Measurements from ENCODE around the gene SCAMP1. TPM values are rescaled to one million over a fixed set of nuclear protein-coding genes. Genes with fewer than 3 reads are reported as not detected.
A peak's percentile ranks its signal among the peaks of the same experiment; 100 is the strongest.

Gene SCAMP1
- polyA plus RNA-seq, 1 of the 3 experiments (the other 2 are of a cell fraction): 11.5 TPM

GRCh38 chr5:78515670-78516069 lies 155.3 kb downstream of the SCAMP1 start:
- no peaks in the 10 kb centered on the region for H3K9me3 ChIP-seq
- no peak overlapping the region for H3K4me2 ChIP-seq
- H3F3A ChIP-seq (replicated peaks; ENCODE audit: insufficient read depth): peaks cover 13% of the 10 kb centered on the region
- peak overlapping the region in 1 of 2 experiments; percentile 59; a peak in 2 of 4 replicates for H3K27ac ChIP-seq (ENCODE audit: low read depth in 2 of 2, low read length in 1 of 2)
- WGBS (ENCODE audit: low lambda C conversion rate): 86% methylated on average over 3 of the region's 3 CpGs
- no peak overlapping the region for H3K9ac ChIP-seq
- H3K4me1 ChIP-seq (ENCODE audit: control insufficient read depth in 1 of 2, insufficient read depth in 2 of 2, low read depth in 1 of 2, low read length in 1 of 2): peaks cover 17% of the 10 kb centered on the region in 2 experiments; a peak in 2 of 4 replicates
- no peak for DNase-seq
- peaks cover 0 to 13% of the 10 kb centered on the region in 2 experiments for H3K36me3 ChIP-seq (replicated peaks in 1 of 2; ENCODE audit: control insufficient read depth in 1 of 2, insufficient read depth in 2 of 2, low read length in 1 of 2)
- H3K4me3 ChIP-seq (ENCODE audit: low read depth in 2 of 2, low read length in 1 of 2): no peak overlapping the region
- no peaks in the 10 kb centered on the region for H3K27me3 ChIP-seq (ENCODE audit: insufficient read depth)
- ChIA-PET POLR2A (no interaction called here), CTCF (interaction anchor here (0.6 to 1.8 kb wide), 5 partner anchors 9 to 1661 kb away, joined by 3 to 6 read pairs (median 3); no protein-coding TSS in a partner anchor)
- H2AFZ ChIP-seq (ENCODE audit: low read depth): no peak overlapping the region
- H3K9me2 ChIP-seq: no peaks in the 10 kb centered on the region
- peaks cover 96% of the 10 kb centered on the region for H3K79me2 ChIP-seq (ENCODE audit: insufficient read depth)
- H4K20me1 ChIP-seq (ENCODE audit: insufficient read depth): no peaks in the 10 kb centered on the region
- TF ChIP-seq, protein P1, sequence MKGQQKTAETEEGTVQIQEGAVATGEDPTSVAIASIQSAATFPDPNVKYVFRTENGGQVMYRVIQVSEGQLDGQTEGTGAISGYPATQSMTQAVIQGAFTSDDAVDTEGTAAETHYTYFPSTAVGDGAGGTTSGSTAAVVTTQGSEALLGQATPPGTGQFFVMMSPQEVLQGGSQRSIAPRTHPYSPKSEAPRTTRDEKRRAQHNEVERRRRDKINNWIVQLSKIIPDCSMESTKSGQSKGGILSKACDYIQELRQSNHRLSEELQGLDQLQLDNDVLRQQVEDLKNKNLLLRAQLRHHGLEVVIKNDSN (IDR thresholded peaks at IDR 0.05; ENCODE audit: borderline replicate concordance, low read depth): no peak
- TF ChIP-seq TAF1 (IDR thresholded peaks at IDR 0.05; ENCODE audit: borderline replicate concordance, low read depth, low read length): no peak
- TF ChIP-seq, protein P2, sequence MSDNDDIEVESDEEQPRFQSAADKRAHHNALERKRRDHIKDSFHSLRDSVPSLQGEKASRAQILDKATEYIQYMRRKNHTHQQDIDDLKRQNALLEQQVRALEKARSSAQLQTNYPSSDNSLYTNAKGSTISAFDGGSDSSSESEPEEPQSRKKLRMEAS (IDR thresholded peaks at IDR 0.05; ENCODE audit: low read depth): no peak
- TF ChIP-seq TCF12 (IDR thresholded peaks at IDR 0.05): no peak
- no peak for TF ChIP-seq SMC3 (IDR thresholded peaks at IDR 0.05; ENCODE audit: low read depth, low read length)
- TF ChIP-seq FOXM1 (IDR thresholded peaks at IDR 0.05; ENCODE audit: low read depth): no peak
- no peak for TF ChIP-seq USF2 (IDR thresholded peaks at IDR 0.05; ENCODE audit: borderline replicate concordance, low read depth, low read length)
- no peak for TF ChIP-seq RCOR1 (IDR thresholded peaks at IDR 0.05; ENCODE audit: low read length)
- no peak for TF ChIP-seq CHD2 (IDR thresholded peaks at IDR 0.05; ENCODE audit: low read length, partially characterized antibody)
- no peak for TF ChIP-seq NFIC (IDR thresholded peaks at IDR 0.05; ENCODE audit: borderline replicate concordance)
- no peak for TF ChIP-seq ELF1 (IDR thresholded peaks at IDR 0.05)
- TF ChIP-seq CTCF (IDR thresholded peaks at IDR 0.05): no peak
- TF ChIP-seq, protein P3, sequence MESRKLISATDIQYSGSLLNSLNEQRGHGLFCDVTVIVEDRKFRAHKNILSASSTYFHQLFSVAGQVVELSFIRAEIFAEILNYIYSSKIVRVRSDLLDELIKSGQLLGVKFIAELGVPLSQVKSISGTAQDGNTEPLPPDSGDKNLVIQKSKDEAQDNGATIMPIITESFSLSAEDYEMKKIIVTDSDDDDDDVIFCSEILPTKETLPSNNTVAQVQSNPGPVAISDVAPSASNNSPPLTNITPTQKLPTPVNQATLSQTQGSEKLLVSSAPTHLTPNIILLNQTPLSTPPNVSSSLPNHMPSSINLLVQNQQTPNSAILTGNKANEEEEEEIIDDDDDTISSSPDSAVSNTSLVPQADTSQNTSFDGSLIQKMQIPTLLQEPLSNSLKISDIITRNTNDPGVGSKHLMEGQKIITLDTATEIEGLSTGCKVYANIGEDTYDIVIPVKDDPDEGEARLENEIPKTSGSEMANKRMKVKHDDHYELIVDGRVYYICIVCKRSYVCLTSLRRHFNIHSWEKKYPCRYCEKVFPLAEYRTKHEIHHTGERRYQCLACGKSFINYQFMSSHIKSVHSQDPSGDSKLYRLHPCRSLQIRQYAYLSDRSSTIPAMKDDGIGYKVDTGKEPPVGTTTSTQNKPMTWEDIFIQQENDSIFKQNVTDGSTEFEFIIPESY (IDR thresholded peaks at IDR 0.05; ENCODE audit: borderline replicate concordance, low read depth): no peak
- TF ChIP-seq FOSL2 (IDR thresholded peaks at IDR 0.05; ENCODE audit: borderline replicate concordance, low read depth): no peak
- TF ChIP-seq EP300 (IDR thresholded peaks at IDR 0.05; ENCODE audit: borderline replicate concordance in 1 of 2, low read depth in 1 of 2, low read length in 1 of 2): no peak
- TF ChIP-seq SIN3A (IDR thresholded peaks at IDR 0.05; ENCODE audit: borderline replicate concordance, low read depth, low read length): no peak
- no peak for TF ChIP-seq RXRA (IDR thresholded peaks at IDR 0.05; ENCODE audit: borderline replicate concordance, low read depth)
- TF ChIP-seq YY1 (IDR thresholded peaks at IDR 0.05; ENCODE audit: low read depth): no peak
